ENCODE results near the gene NSUN7.
A peak's percentile ranks its signal among the peaks of the same experiment; 100 is the strongest.

The NSUN7 gene

DNA sequence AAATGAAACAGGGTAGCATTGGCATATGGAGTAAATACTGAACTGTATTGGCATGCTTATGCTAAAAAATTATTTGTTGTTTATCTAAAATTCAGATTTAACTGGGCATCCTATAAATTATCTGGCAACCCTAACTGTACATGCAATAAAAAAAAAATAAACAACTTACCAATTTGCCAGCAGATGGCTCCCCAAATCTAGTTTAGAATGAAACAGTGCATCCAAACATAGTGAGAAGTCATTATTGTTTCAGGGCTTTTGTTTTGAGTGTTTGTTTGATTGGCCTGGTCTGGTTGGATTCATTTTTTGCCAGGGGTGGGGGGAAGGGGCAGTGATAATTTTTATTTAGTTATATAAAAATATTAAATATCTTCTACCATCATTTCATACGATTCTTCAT lies 12.8 kb upstream of the NSUN7 start:
- no peak overlapping the region for H3K27ac ChIP-seq
- TF ChIP-seq, protein P1, sequence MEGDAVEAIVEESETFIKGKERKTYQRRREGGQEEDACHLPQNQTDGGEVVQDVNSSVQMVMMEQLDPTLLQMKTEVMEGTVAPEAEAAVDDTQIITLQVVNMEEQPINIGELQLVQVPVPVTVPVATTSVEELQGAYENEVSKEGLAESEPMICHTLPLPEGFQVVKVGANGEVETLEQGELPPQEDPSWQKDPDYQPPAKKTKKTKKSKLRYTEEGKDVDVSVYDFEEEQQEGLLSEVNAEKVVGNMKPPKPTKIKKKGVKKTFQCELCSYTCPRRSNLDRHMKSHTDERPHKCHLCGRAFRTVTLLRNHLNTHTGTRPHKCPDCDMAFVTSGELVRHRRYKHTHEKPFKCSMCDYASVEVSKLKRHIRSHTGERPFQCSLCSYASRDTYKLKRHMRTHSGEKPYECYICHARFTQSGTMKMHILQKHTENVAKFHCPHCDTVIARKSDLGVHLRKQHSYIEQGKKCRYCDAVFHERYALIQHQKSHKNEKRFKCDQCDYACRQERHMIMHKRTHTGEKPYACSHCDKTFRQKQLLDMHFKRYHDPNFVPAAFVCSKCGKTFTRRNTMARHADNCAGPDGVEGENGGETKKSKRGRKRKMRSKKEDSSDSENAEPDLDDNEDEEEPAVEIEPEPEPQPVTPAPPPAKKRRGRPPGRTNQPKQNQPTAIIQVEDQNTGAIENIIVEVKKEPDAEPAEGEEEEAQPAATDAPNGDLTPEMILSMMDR (conservative IDR thresholded peaks at IDR 0.05): peak; percentile 79

DNA sequence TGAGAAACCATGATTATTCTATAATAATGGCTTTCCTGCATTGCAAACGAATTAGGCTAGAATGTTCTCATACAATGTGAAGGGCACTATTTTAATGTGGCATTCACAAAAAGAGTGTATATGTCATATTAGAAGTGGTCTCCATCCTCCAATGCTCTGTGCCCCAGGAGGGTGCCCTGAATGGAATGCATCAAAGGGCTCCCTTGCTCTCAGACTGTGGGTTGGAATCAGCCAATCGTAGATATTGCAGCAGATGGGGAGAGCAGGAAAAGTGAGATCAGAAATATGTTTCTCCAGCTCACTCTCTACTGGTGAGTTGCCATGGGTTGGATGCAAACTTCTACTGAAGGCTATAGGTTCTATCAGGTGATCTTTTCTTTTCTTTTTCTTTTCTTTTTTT lies 11.9 kb upstream of the NSUN7 start:
- TF ChIP-seq, protein P1 (conservative IDR thresholded peaks at IDR 0.05): no peak
- H3K27ac ChIP-seq: no peak overlapping the region

GRCh38 chr4:40739347-40739746 lies 10.4 kb upstream of the NSUN7 start:
- H3K27ac ChIP-seq: no peak overlapping the region
- TF ChIP-seq, protein P1 (conservative IDR thresholded peaks at IDR 0.05): no peak

- no peak overlapping the region for H3K27ac ChIP-seq
- TF ChIP-seq, protein P1 (conservative IDR thresholded peaks at IDR 0.05): no peak
These were observed 5.5 kb upstream of the NSUN7 start for GRCh38 chr4:40744218-40744617.

- TF ChIP-seq, protein P1 (conservative IDR thresholded peaks at IDR 0.05): no peak
- H3K27ac ChIP-seq: no peak overlapping the region
These were observed 4.3 kb upstream of the NSUN7 start for GRCh38 chr4:40745285-40745984.

- TF ChIP-seq, protein P1 (conservative IDR thresholded peaks at IDR 0.05): no peak
- no peak overlapping the region; the same call in 1 of the 2 replicates for H3K27ac ChIP-seq
These were observed 2.4 kb upstream of the NSUN7 start for GRCh38 chr4:40747207-40747835.

DNA sequence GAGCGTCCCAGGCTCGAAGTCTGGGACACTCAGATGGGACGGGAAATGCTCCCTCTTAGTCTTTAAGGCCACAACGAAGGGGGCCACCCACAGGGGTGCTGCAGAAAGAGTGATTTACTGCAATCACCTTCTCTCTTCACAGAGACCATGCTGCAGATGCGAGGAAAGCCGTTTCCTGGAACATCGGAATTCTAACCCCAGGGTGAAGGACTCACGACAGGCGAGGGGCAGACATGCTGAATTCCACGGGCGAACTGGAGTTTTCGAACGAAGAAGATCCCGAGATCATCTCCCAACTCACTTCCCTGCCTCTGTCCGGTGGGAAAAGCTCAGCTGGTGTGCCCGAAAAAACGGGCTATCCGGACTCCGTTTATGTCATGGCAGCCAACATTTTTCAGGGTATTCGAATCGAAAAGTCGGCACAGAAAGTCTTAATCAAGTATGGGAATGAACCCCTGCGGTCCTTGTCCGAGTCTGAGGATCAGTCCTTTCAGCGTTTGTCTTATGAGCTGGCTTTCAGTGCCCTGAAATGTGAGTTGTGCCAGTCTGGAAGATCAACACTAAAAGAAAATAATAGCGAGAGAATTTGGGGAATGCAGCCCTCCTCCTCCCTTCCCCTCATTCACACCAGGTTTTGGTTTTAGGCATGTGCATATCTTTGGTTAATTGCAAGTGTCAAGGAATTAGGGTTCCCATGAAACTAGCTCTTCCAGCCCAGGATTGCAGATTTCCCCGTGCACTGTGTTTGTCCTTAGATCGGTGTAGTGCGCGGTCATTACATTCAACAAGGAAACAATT lies 905 bp downstream of the NSUN7 start:
- TF ChIP-seq, protein P1 (conservative IDR thresholded peaks at IDR 0.05): no peak
- H3K27ac ChIP-seq: peak overlapping the region; percentile 56; the same call in 1 of the 2 replicates

Measured in VCaP (cell line).